Stimulated activated CD4-positive, alpha-beta T cell treated with anti-CD3 and anti-CD28 coated beads, Interleukin-4, amount 100 ng/mL, for 1 hour (primary cell): ENCODE results near the gene TBC1D23.

Source experiments
- DNase-seq: peaks from one replicate; pipeline ENCODE4 v3.0.0-alpha.2; 2020

TBC1D23 gene

GRCh38 chr3:100354850-100355249 lies 94.1 kb downstream of the TBC1D23 start:
- DNase-seq: no peak

- no peak for DNase-seq
Measured at GRCh38 chr3:100358413-100358812, 97.6 kb downstream of the TBC1D23 start.

DNA sequence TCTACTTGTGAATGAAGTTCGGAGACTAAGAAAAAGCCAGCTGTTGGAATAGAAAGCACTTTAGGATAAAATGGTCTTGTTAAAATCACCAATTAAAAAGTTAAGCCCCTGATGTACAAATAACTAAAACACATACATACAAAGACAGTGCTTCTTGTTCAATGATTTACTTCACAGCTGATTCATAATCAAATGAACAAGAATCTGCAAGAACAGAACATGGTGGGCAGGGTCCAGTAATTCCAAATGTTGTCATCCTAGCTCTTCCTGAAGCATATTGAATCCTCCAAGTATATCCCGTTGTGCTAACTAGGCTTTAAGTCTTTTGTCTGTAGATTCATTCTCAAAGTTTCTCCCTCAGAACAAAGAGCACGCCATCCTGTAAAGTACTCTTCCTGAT lies 98.2 kb downstream of the TBC1D23 start:
- DNase-seq: no peak

GRCh38 chr3:100360757-100361496 lies 100.1 kb downstream of the TBC1D23 start:
- no peak for DNase-seq

DNA sequence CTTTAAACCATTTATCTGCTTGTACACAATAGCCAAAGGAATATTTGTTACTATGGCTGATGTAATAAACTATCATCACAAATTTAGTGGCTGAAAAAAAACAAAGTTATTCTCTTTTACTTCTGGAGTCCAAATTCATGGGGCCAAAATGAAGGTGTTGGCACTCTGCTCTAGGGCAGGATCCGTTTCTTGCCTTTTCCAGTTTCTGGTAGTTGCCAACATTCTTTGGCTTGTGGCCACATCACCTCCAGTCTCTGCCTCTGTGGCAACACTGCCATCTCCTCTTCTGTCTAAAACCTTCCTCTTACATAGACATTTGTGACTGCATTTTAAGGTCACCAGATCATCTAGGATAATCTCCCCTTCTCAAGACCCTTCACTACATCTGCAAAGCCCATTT lies 101.1 kb downstream of the TBC1D23 start:
- no peak for DNase-seq

DNA sequence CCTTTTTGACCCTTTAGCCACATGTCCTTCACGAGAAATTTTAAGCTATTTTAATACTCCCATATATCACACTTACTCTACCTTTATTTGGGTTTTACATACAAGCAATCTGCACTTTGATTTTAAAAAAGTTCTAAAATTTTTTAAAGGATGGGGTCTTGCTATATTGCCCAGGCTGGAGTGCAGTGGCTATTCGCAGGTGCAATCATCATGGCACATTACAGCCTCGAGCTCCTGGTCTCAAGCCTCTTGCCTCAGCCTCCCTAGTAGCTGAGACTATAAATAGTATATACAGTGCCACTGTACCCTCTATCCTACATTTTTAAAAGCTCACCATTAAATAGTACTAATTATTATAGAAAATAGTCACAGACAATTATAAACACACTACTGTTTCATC lies 103.6 kb downstream of the TBC1D23 start:
- DNase-seq: no peak

DNA sequence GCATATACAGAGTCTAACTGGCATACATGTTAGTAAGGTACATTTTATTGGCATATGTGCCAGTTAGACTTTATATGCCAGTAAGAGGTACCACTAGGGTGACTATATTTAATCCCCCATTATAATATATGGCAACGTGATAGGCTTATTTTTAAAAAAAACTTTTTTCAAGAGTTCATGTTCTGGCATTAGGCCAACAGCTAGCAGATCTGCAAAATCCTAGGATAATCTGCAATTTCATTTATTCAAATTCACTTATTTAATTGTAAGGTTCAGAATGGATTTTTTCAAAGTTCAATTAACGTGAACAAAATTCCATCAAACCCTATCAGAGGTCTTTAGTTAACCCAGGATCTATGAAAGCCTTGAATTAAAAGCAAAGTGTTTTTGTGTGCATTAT lies 105.6 kb downstream of the TBC1D23 start:
- DNase-seq: no peak

GRCh38 chr3:100368441-100368840 lies 107.6 kb downstream of the TBC1D23 start:
- no peak for DNase-seq

DNA sequence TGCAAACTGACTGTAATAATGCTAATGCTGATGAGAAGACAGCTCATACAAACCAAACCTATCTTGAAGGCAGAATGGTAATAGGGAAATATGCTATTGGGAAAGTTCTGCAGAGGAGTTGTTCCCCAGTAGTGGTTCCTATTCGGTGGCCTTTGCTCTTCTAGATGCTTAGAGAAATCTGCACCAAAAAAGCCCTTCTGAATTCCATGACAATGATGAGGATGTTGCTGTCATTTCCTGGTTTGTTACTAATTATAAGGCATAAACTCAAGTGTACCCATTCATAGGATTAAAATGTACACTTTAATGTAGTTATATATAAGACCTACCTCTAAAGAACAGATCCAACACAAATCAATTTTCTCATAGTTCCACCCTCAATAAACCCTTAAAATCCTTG lies 110.0 kb downstream of the TBC1D23 start:
- no peak for DNase-seq

DNA sequence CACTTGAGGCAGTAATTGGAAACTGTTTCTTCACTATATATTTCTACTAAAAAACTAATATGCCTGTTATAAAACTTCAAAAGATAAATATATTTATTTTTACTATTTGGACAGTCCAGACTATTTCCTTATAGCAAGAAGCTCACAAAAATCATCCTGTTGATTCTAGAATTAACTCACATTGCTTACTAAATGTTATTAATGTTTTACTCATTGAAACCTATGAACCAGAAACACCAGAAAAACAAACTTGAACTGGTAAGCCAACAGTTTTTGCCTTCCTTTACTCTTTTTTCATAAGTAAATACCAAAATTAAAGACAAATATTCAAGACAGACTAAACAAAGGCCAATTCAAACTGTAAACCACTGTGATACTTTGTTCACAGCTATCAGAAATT lies 113.7 kb downstream of the TBC1D23 start:
- DNase-seq: no peak
